Lung (tissue), 12 donors: ENCODE data around the gene ACTL8. TPM values are rescaled to one million over a fixed set of nuclear protein-coding genes. Genes with fewer than 3 reads are reported as not detected.

Experiments used
- ATAC-seq: fragments of 200-7000 bp; cut with Tn5 transposase; one replicate; pipeline ENCODE4 v1.9.1; 2020; ENCODE audit warnings: moderate number of reproducible peaks; ENCODE audit not compliant: insufficient read depth, low FRiP score
- DNase-seq, 3 donors: peaks; one replicate each; pipeline ENCODE4 v3.0.0-alpha.2; 2013 to 2017
- H3K27ac ChIP-seq, 2 donors: one replicate each; pipeline ENCODE4 v1.5.1; 2013; ENCODE audit warnings: mild to moderate bottlenecking in 2 of 2, moderate library complexity in 2 of 2, control low read depth in 1 of 2, inconsistent platforms in 1 of 2, low read depth in 1 of 2, low read length in 1 of 2
- H3K27me3 ChIP-seq, 3 donors: one replicate each; pipeline ENCODE4 v1.5.1; 2013; ENCODE audit warnings: low read length in 2 of 3; ENCODE audit not compliant: control insufficient read depth in 3 of 3, insufficient read depth in 3 of 3
- H3K36me3 ChIP-seq, 4 donors: one replicate each; pipeline ENCODE4 v1.5.1; 2013; ENCODE audit warnings: low read length in 4 of 4, mild to moderate bottlenecking in 1 of 4, moderate library complexity in 1 of 4; ENCODE audit not compliant: control insufficient read depth in 4 of 4, insufficient read depth in 4 of 4
- H3K4me1 ChIP-seq, 5 donors: one replicate each; pipeline ENCODE4 v1.5.1; 2013; ENCODE audit warnings: low read length in 5 of 5, mild to moderate bottlenecking in 2 of 5, moderate library complexity in 1 of 5; ENCODE audit not compliant: control insufficient read depth in 5 of 5, insufficient read depth in 5 of 5
- H3K4me3 ChIP-seq: one replicate; pipeline ENCODE4 v1.5.1; 2013; ENCODE audit warnings: mild to moderate bottlenecking, control low read depth, moderate library complexity
- H3K9ac ChIP-seq, 2 donors: one replicate each; pipeline ENCODE4 v1.5.1; 2013; ENCODE audit warnings: low read length in 2 of 2, control low read depth in 1 of 2; ENCODE audit not compliant: insufficient read depth in 1 of 2
- H3K9me3 ChIP-seq, 4 donors: one replicate each; pipeline ENCODE4 v1.5.1; 2013; ENCODE audit warnings: low read length in 3 of 4, mild to moderate bottlenecking in 1 of 4, moderate library complexity in 1 of 4; ENCODE audit not compliant: control insufficient read depth in 4 of 4, insufficient read depth in 3 of 4
- CTCF ChIP-seq: IDR thresholded peaks from 2 replicates; pipeline ENCODE4 v1.5.1; 2012; ENCODE audit warnings: mild to moderate bottlenecking; ENCODE audit errors: control extremely low read depth, extremely low read depth
- WGBS, 2 donors: extraction: QIAGEN DNeasy Blood & Tissue Kit; methylation state at CpG; one replicate each; pipeline ENCODE4 v1.1.7; 2013; 5-methylcytosine and 5-hydroxymethylcytosine counted together
- polyA plus RNA-seq, 2 donors: library from polyadenylated mRNA; stranded (reverse); fragments of 200-250 nt; gene quantifications; one replicate each; pipeline ENCODE4 v1.2.1, GENCODE V29; 2013
- total RNA-seq, 2 donors: library from RNA; depleted of rRNA in 1 of 2; stranded (reverse); fragments of >200 nt in 1 of 2; gene quantifications; one replicate each; pipeline ENCODE4 v1.2.1, GENCODE V29; 2014 to 2021
- donor health status: control.
- donor health status: control.
- donor health status: Bipolar disorder and iron deficiency.
- donor health status: healthy.
- donor health status: DM: yes; HTN: yes; CAD: no.

ACTL8 gene
- total and polyA plus RNA-seq, 4 donors, result not detected

GRCh38 chr1:17791480-17791879, 36.3 kb downstream of the ACTL8 start:
- ATAC-seq, result no peak
- no peaks in the 10 kb centered on the region for H3K4me1 ChIP-seq
- 92 to 93% methylated on average over 7 of the region's 7 CpGs for WGBS, 2 donors
- H3K27ac ChIP-seq, result no peak overlapping the region
- no peaks in the 10 kb centered on the region for H3K36me3 ChIP-seq
- no peak overlapping the region for H3K4me3 ChIP-seq
- peaks cover 0 to 7% (median 0%) of the 10 kb centered on the region in 4 donors for H3K9me3 ChIP-seq
- H3K9ac ChIP-seq, result no peak overlapping the region
- no peak for DNase-seq
- no peak for TF ChIP-seq CTCF
- H3K27me3 ChIP-seq, result peaks cover 2 to 5% (median 4%) of the 10 kb centered on the region in 3 donors

GRCh38 chr1:17792421-17792820, 37.3 kb downstream of the ACTL8 start:
- DNase-seq, result no peak

GRCh38 chr1:17795081-17795809, 40.1 kb downstream of the ACTL8 start:
- ATAC-seq, result no peak
- 60 to 61% methylated on average over 15 of the region's 15 CpGs for WGBS, 2 donors
- TF ChIP-seq CTCF, result no peak
- Histone ChIP-seq H3K27ac (no peak overlapping the region), H3K36me3 (no peaks in the 10 kb centered on the region), H3K9me3 (peaks cover 0 to 3% (median 0%) of the 10 kb centered on the region in 4 donors), H3K9ac (no peak overlapping the region), H3K4me3 (no peak overlapping the region), H3K27me3 (peaks cover 2 to 7% (median 4%) of the 10 kb centered on the region in 3 donors), H3K4me1 (no peaks in the 10 kb centered on the region)
- no peak for DNase-seq

More at GRCh38 chr1:17792421-17792820, 37.3 kb downstream of the ACTL8 start:
- Histone ChIP-seq H3K9me3 (peaks cover 0 to 7% (median 0%) of the 10 kb centered on the region in 4 donors), H3K4me3 (no peak overlapping the region), H3K4me1 (no peaks in the 10 kb centered on the region), H3K9ac (no peak overlapping the region), H3K27me3 (peaks cover 2 to 5% (median 4%) of the 10 kb centered on the region in 3 donors), H3K36me3 (no peaks in the 10 kb centered on the region), H3K27ac (no peak overlapping the region)
- no peak for TF ChIP-seq CTCF
- WGBS, 2 donors, result 74 to 84% methylated on average over 6 of the region's 6 CpGs
- ATAC-seq, result no peak
